ENCODE data around the gene MRPL48. TPM values are rescaled to one million over a fixed set of nuclear protein-coding genes. Genes with fewer than 3 reads are reported as not detected.
A peak's percentile ranks its signal among the peaks of the same experiment; 100 is the strongest.
"Not testable (repeated sequence)": the region's sequence is repeated elsewhere in the genome, so short reads cannot be mapped to it uniquely, and the experiment has no call there.

Gene MRPL48
- total RNA-seq, 1 donor: 8.9 TPM

DNA sequence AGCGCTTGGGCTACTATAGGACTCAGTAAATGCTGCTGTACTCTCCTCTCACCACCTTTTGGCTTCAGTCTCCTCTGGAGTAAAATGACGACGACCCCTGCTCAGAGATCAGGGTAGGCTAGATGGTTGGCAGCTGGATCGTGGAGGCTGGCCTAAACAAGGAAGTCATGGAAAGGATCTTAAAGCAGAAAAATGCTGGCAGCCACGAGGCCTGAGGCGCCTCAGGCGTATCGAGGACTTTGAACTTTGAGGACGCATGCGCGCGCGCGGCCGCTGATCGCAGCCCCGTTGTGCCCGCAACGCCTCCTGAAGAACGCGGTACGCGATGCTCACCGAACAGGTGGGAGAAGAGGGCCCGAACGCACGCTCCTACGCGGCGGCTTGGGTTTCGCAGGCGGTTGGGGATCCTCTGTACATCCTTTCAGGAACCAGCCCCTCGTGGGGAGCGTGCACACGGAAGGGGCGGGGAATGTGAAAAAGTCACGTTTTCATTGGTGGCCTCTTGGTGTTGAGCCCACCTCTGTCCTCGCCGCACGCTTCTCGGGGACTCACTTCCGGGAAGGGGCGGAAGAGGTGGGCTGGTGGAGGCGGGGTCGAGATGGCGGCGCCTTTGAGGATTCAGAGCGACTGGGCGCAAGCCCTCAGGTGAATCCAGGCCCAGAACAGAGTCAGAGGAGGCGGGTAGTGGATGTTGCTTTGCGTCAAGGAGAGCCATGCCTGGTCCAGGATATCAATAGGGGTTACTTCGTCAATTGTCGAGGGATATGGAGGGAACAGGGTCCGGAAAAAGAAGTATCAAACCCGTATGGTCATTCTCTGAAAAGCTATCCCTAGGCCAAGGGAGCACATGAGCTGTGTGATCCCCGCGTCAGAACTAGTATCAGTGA, 89.0 kb downstream of the MRPL48 start, which contains the start of the genes COA4 and PAAF1:
Gene COA4, minus strand, starts transcription at position 423 of the 887 bp plus-strand sequence. CDS start 3,468 bp downstream, outside the sequence.
Gene PAAF1, plus strand, starts transcription at position 576 of the 887 bp plus-strand sequence. Its CDS starts 23 bp downstream, at position 599.
- Histone ChIP-seq H3K4me1 (ENCODE audit: insufficient read depth, low read length) (peaks cover 24% of the 10 kb centered on the region), H3K9me3 (ENCODE audit: low read depth, low read length) (no peaks in the 10 kb centered on the region), H3K27me3 (ENCODE audit: insufficient read depth, low read length) (no peaks in the 10 kb centered on the region), H3K4me3 (ENCODE audit: low read length) (peak within 1 kb of the TSS; percentile 72)

DNA sequence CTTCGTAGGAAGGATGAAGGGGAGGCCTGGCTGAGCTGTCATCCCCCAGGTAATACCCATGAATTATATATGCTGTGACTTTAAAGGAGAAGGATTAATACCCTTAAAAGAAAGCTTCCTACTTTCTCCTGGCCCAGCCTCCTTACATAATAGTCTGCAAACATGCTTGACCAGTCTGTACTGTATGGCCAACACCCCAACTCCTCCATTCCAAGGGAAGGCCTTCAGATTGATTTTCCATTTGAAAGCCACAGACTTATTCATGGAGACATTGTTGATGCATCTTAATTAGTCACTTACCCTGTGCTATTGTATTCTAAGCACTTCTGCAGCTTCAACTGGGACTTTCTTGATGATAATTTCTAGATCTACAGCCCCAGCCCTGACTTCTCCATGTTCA, 91.1 kb downstream of the MRPL48 start:
- no peak overlapping the region for H3K4me3 ChIP-seq (ENCODE audit: low read length)
- peaks cover 24% of the 10 kb centered on the region for H3K4me1 ChIP-seq (ENCODE audit: insufficient read depth, low read length)
- H3K9me3 ChIP-seq (ENCODE audit: low read depth, low read length): no peaks in the 10 kb centered on the region
- no peaks in the 10 kb centered on the region for H3K27me3 ChIP-seq (ENCODE audit: insufficient read depth, low read length)

DNA sequence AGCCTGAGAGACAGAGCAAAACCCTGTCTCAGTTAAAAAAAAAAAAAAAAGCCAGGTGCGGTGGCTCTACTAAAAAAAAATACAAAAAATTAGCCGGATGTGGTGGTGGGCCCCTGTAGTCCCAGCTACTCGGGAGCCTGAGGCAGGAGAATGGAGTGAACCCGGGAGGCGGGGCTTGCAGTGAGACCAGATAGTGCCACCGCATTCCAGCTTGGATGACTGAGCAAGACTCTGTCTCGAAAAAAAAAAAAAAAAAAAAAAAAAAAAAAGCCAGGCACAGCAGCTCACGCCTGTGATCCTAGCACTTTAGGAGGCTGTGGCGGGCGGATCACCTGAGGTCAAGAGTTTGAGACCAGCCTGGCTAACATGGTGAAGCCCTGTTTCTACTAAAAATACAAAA, 92.8 kb downstream of the MRPL48 start:
- not testable (repeated sequence) for H3K27me3 ChIP-seq (ENCODE audit: insufficient read depth, low read length); H3K9me3 ChIP-seq (ENCODE audit: low read depth, low read length); H3K4me3 ChIP-seq (ENCODE audit: low read length)
- H3K4me1 ChIP-seq (ENCODE audit: insufficient read depth, low read length): peaks cover 13% of the 10 kb centered on the region

DNA sequence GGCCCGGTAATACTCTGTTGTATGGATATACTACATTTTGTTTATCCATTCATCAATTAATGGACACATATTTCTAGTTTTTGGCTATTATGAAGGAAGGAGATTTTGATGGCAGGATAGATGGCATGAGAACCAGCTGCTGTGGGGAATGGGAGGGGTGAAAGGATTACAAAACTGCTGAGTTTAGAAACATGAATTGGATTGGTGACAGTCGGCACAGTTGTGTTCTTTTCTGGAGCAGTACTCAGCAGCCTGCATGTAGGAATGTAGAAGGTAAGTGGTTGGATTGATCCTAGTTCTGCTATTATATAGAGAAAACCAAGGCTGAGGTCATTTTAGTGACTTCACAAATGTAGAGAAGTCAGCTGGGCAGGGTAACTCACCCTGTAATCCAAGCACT, 96.2 kb downstream of the MRPL48 start:
- H3K27me3 ChIP-seq (ENCODE audit: insufficient read depth, low read length): no peaks in the 10 kb centered on the region
- no peak overlapping the region for H3K4me3 ChIP-seq (ENCODE audit: low read length)
- no peaks in the 10 kb centered on the region for H3K9me3 ChIP-seq (ENCODE audit: low read depth, low read length)
- no peaks in the 10 kb centered on the region for H3K4me1 ChIP-seq (ENCODE audit: insufficient read depth, low read length)

DNA sequence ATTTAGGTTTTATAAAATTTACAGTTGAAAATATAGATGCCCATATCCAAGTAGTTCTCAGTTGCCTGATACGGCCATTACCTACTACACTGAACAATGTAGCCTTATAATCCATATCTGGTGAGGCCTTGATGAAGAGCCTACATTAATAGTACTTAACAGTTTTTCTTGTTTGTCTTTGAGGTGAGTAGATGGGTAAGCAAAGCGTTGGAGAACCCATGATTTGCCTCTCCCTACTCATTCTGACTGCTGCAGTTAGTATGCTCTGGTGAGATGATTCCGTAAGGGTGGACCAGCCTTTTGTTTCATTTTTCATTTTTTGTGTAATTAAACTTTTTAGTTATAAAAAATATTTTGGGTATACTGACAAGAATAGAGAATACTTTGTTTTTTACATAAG, 100.6 kb downstream of the MRPL48 start:
- Histone ChIP-seq H3K4me3 (ENCODE audit: low read length) (no peak overlapping the region), H3K4me1 (ENCODE audit: insufficient read depth, low read length) (no peaks in the 10 kb centered on the region), H3K27me3 (ENCODE audit: insufficient read depth, low read length) (no peaks in the 10 kb centered on the region), H3K9me3 (ENCODE audit: low read depth, low read length) (no peaks in the 10 kb centered on the region)

DNA sequence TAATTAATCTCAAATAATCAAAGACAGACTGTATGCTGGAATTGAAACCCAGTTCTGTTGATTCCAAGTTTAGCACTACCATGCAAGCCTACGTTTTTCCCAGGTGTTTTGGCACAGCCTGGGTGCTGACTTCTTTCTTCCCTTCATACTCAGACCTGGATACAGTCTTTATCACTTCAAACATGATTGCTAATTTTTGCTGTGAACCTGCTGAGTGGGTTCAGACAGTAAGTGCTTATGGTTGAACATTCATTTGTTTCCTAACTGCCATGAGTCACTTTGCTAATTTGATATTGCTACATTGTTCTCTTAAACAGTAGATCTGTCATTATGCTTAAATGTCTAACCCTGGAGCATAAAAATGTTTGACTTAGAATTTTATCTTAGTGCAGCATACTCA, 101.3 kb downstream of the MRPL48 start:
- no peak overlapping the region for H3K4me3 ChIP-seq (ENCODE audit: low read length)
- H3K4me1 ChIP-seq (ENCODE audit: insufficient read depth, low read length): no peaks in the 10 kb centered on the region
- H3K27me3 ChIP-seq (ENCODE audit: insufficient read depth, low read length): no peaks in the 10 kb centered on the region
- H3K9me3 ChIP-seq (ENCODE audit: low read depth, low read length): no peaks in the 10 kb centered on the region

DNA sequence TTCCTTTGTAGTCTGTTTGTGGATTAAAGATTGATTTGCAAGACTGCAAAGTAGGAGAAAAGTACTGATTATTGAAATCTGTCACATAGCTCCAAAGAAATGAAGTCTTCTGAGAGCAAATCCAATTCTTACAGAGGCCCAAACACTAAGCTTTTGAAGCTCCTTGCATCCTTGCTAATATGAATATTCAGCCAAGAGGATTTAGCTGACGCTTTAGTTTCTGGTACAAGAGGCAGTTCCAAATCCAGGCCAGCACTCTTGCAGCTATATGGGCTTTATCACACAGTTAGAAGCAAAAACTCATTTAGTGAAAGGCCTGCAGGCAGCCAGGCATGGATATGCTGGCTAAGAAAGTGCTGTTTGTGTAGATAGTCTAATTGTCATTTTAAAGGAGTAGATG, 101.9 kb downstream of the MRPL48 start:
- H3K27me3 ChIP-seq (ENCODE audit: insufficient read depth, low read length): no peaks in the 10 kb centered on the region
- H3K4me1 ChIP-seq (ENCODE audit: insufficient read depth, low read length): no peaks in the 10 kb centered on the region
- H3K9me3 ChIP-seq (ENCODE audit: low read depth, low read length): no peaks in the 10 kb centered on the region
- H3K4me3 ChIP-seq (ENCODE audit: low read length): no peak overlapping the region

DNA sequence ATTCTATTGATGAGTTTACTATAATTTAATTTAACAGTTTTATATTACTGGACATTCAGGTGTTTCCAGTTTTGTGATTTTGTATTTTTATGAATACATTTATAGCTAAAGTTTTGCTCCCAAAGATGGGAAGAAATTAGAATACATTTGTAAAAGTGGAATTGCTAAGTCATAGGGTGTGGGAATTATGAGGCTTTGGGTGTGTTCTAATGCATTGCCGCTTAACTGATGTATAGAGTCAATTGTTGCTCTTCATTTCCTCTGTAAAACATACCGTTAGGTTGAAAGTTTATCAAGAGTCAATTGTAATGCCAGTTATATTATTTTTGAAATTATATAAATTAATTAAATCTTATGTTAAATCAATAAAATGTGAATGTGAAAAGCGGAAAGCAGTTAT, 105.4 kb downstream of the MRPL48 start:
- Histone ChIP-seq H3K9me3 (ENCODE audit: low read depth, low read length) (no peaks in the 10 kb centered on the region), H3K4me3 (ENCODE audit: low read length) (no peak overlapping the region), H3K27me3 (ENCODE audit: insufficient read depth, low read length) (no peaks in the 10 kb centered on the region), H3K4me1 (ENCODE audit: insufficient read depth, low read length) (no peaks in the 10 kb centered on the region)

DNA sequence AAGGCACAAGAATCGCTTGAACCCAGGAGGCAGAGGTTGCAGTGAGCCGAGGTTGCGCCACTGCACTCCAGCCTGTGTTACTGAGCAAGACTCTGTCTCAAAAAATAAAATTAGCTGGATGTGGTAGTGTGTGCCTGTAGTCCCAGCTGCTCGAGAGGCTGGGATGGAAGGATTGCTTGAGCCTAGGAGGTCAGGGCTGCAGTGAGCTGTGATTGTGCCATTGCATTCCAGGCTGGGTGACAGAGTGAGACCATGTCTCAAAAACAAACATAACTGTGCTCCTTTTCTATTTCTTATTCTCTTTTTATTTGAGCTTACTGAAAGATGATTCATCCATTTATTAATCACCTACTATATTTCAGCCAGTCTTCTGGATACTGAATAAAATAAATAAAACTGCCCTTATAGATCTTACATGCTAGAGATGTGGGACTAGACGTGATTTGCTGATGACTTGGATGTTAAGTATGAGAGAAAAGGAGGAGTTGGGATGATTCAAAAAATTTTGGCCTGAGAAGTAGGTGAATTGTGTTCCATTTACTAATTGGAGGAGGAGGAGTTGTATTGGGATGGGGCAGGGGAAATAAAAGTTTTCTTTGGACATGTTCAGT, 107.2 kb downstream of the MRPL48 start:
- no peak overlapping the region for H3K4me3 ChIP-seq (ENCODE audit: low read length)
- no peaks in the 10 kb centered on the region for H3K27me3 ChIP-seq (ENCODE audit: insufficient read depth, low read length)
- H3K4me1 ChIP-seq (ENCODE audit: insufficient read depth, low read length): no peaks in the 10 kb centered on the region
- H3K9me3 ChIP-seq (ENCODE audit: low read depth, low read length): no peaks in the 10 kb centered on the region

DNA sequence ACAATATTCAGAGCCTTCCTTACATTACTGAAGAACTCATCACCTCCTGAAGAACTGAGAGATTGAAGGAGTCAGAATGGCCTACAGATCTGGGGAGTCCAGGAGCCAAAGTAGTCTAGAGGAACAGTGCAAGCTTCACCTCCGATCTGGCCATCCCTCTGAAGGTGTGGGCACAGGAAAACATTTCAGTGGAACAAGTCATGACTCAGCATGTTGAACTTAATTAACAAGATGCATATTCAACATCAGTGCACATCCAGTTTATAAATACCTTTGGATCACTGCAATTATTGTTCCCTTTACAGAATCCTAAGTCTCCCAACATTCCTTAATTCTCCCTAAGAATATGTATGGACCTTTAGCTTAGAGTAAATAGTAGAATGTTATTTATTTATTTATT, 114.6 kb downstream of the MRPL48 start:
- no peak overlapping the region for H3K4me3 ChIP-seq (ENCODE audit: low read length)
- no peaks in the 10 kb centered on the region for H3K27me3 ChIP-seq (ENCODE audit: insufficient read depth, low read length)
- no peaks in the 10 kb centered on the region for H3K4me1 ChIP-seq (ENCODE audit: insufficient read depth, low read length)
- no peaks in the 10 kb centered on the region for H3K9me3 ChIP-seq (ENCODE audit: low read depth, low read length)

DNA sequence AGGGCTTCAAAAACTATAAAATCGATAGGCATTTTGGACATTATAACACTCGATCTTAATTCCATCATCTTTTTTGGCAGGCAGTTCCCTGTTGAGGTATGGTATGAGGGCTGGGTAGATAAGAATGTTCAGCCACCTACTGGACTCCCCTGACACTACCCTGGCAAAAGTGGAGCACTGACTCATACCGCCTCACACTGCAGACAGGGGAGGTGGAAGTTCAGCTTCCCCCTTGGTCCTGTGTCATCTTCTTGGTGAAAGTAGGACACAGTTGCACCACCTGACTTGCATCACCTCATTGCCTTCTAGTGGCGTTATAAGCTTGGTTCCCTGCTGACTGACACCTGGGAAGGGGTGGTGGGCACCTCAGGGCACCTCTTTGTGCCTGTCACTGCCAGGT, 119.5 kb downstream of the MRPL48 start:
- H3K9me3 ChIP-seq (ENCODE audit: low read depth, low read length): no peaks in the 10 kb centered on the region
- no peak overlapping the region for H3K4me3 ChIP-seq (ENCODE audit: low read length)
- no peaks in the 10 kb centered on the region for H3K27me3 ChIP-seq (ENCODE audit: insufficient read depth, low read length)
- H3K4me1 ChIP-seq (ENCODE audit: insufficient read depth, low read length): no peaks in the 10 kb centered on the region

DNA sequence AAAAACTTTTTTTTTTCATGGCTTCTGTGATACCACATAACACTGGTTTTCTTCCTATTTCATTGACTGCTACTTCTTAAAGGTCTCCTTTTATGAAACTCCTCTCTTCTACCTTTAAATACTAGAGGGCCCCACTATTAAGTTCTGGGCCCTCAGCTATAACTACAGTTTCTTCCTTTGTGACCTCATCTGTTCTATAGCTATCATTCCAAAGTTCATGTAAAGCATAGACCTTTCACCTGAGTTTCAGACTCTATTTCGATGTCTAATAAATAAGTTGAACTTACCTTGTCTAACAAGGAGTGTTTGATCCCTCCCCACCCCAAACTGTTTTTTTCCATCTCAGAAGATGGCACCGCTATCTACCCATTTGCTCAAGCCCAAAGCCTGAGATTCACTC, 124.4 kb downstream of the MRPL48 start:
- peaks cover 2% of the 10 kb centered on the region for H3K4me1 ChIP-seq (ENCODE audit: insufficient read depth, low read length)

DNA sequence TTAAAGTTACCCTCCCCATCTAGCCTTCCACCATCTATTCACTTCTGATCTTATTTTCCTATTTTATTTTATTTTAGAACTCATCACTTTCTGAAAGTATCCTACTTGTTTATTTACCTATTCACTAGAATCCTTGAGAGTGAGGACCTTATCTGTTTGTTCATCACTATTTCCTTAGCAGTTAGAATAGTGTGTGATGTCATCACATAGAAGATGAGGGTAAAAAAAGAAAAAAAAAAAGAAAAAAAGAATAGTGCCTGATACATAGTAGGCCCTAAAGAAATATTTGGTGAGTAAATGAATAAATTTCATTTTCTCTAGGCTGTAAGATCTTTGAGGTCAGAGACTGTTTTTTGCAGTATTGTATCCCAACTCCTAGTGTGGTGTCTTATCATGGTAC, 125.8 kb downstream of the MRPL48 start:
- Histone ChIP-seq H3K4me3 (ENCODE audit: low read length) (no peak overlapping the region), H3K9me3 (ENCODE audit: low read depth, low read length) (no peaks in the 10 kb centered on the region), H3K4me1 (ENCODE audit: insufficient read depth, low read length) (peaks cover 9% of the 10 kb centered on the region), H3K27me3 (ENCODE audit: insufficient read depth, low read length) (no peaks in the 10 kb centered on the region)

More for the DNA sequence above, 124.4 kb downstream of the MRPL48 start:
- Histone ChIP-seq H3K4me3 (ENCODE audit: low read length) (no peak overlapping the region), H3K27me3 (ENCODE audit: insufficient read depth, low read length) (no peaks in the 10 kb centered on the region), H3K9me3 (ENCODE audit: low read depth, low read length) (no peaks in the 10 kb centered on the region)

DNA sequence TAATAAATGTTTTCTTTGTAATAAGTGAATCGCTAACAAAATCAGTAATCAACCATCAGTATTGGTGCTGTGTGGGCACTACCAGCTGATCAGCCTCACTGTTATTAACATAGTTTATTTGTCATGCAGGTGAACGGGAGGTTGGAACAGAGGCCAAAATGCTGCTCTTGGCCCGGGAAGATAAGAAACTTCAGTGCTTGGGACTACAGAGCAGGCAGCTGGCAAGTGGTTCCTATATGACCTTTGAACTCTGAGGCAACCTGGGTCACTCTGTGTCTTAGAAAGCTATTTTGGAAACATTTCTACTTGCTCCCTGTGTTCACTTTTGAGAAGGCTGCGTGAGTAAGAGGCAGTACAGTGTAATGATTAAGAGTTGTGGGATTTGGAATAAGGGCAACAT, 126.6 kb downstream of the MRPL48 start:
- Histone ChIP-seq H3K4me3 (ENCODE audit: low read length) (no peak overlapping the region), H3K4me1 (ENCODE audit: insufficient read depth, low read length) (peaks cover 9% of the 10 kb centered on the region), H3K9me3 (ENCODE audit: low read depth, low read length) (no peaks in the 10 kb centered on the region), H3K27me3 (ENCODE audit: insufficient read depth, low read length) (no peaks in the 10 kb centered on the region)
